Measurements from ENCODE around the gene ENTPD8.

The ENTPD8 gene, protein sequence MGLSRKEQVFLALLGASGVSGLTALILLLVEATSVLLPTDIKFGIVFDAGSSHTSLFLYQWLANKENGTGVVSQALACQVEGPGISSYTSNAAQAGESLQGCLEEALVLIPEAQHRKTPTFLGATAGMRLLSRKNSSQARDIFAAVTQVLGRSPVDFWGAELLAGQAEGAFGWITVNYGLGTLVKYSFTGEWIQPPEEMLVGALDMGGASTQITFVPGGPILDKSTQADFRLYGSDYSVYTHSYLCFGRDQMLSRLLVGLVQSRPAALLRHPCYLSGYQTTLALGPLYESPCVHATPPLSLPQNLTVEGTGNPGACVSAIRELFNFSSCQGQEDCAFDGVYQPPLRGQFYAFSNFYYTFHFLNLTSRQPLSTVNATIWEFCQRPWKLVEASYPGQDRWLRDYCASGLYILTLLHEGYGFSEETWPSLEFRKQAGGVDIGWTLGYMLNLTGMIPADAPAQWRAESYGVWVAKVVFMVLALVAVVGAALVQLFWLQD

DNA sequence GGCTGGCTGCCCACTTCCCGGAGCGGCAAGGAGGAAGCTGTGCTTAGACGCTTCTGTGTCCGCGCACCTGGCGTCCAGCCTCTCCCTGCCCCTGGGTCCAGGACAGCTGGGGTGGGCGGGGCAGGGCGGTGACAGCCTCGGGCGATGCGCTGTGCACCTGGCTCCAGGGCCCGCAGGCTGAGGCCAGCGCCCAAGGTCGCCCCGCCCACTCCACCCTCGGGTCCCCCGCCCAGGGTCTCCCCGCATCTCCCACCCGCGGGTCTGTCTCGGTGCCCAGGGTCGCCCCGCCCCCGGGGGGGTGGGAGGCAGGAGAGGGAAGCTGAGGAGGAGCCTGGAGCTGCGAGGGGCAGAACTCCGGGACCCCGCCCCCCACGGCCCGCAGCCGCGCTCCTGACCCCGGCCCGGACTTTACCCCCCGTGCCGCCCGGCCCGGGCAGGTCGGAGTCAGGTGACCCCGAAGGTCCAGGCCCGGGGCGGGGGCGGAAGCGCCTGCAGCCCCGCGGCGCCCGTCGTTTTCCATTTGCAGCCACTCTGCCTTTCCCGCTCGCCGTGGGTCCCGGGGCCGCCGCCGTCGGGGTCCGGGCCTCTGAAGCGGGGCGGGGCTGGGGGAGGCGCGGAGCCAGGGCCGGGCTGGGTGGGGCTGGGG is at the start of gene ENTPD8:
Gene ENTPD8 (minus strand): TSS at position 69 of the 646 bp plus-strand sequence. CDS start 3,072 bp downstream, outside the sequence.
- no peak for FAIRE-seq
- DNase-seq (ENCODE audit: low spot score), result no peak

DNA sequence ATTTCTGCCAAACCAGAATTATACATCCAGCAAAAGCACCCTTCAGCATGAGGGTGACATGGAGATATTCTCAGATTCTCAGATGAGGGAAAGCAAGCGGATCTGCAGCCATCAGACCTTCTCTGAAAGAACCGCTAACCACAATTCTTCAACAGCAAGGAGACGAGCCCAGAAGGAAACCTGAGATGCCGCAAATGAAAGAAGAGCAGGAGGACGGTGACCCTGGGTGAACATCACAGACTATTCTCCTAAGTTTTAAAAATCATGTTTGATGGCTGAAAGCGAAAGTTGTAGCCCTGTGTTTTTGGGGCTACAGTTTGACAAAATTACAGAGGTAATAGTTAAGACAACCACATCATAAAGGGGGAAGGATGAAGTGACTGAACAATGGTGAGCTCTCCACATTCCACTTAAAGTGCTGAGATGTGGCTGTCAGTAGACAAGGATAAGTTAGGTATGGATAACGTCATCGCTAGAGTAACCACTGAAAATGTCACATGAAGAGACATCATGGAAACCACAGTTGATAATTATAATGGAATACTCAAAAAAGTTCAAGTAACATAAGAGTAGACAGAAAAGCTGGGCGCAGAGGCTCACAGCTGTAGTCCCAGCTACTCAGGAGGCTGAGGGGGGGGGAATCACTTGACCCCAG is 49.5 kb upstream of the ENTPD8 start:
- DNase-seq (ENCODE audit: low spot score) (no peak), FAIRE-seq (no peak)

DNA sequence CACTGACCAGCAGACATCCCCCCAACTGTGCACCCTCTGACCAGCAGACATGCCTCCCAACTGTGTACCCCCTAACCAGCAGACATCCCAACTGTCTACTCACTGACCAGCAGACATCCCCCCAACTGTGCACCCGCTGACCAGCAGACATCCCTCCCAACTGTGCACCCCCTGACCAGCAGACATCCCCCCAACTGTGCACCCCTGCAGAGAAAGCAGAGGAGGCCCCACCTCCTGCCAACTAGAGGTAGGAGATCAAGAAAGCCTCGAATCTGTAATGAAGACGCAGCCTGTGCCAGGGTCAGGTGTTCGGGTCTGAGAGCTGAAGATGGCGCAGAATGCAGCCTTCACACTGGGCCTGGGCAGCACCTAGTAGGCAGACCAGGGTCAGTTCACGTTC is 47.7 kb upstream of the ENTPD8 start:
- FAIRE-seq (no peak), DNase-seq (ENCODE audit: low spot score) (no peak)

DNA sequence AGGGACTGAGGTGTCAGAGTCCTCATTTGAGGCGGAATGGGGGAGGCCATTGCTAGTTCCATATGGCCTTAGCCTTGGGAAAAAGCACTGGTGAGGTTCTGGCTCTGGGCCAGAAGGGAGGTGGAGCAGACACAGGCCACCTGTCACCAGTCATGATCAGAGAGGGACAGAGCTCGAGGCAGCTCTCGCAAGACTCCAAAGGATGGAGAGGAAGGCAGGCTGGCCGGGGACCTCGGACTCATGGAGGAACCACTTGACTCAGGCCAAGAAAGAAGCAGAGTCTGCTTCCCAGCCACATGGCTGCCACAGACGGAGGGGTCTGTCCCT is 47.1 kb upstream of the ENTPD8 start:
- FAIRE-seq (no peak), DNase-seq (ENCODE audit: low spot score) (no peak)

DNA sequence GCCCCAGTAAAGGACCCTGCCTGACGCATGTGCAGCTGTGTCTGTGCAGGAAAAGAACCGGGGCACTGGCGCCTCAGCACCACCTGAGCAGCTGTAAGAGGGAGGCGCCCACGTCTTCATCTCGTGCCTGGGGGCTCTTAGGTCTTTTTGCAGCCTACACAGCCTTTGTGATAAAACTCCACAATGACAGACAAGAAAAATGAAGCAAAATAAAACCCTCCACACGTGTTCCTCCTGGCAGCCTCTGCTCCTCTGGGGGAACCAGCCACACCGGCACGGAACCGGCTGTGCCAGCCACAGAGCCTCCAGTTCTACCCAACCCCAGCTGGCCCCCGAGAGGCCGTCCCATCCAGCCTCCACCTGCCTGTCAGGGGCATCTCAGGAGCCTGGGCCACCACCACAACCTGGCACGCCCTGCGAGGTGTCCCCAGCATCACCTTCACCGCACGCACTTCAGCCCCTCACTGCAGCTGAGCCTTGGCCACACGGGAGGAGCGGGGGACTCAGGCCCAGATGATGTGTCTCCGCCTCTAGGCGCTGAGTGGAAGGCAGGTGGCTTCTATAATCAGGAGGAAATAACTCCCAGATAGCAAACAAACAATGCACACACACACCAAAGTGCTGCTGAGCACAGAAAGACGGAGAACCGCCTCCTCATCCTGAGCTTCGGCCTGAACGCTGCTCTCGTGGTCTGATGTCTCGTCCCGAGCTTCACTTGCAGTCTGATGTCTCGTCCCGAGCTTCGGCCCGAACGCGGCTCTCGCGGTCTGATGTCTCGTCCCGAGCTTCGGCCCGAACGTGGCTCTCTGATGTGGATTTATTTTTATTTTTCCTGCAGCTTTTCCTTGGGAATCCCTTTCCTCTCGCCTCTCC is 46.5 kb upstream of the ENTPD8 start:
- FAIRE-seq (no peak), DNase-seq (ENCODE audit: low spot score) (no peak)

DNA sequence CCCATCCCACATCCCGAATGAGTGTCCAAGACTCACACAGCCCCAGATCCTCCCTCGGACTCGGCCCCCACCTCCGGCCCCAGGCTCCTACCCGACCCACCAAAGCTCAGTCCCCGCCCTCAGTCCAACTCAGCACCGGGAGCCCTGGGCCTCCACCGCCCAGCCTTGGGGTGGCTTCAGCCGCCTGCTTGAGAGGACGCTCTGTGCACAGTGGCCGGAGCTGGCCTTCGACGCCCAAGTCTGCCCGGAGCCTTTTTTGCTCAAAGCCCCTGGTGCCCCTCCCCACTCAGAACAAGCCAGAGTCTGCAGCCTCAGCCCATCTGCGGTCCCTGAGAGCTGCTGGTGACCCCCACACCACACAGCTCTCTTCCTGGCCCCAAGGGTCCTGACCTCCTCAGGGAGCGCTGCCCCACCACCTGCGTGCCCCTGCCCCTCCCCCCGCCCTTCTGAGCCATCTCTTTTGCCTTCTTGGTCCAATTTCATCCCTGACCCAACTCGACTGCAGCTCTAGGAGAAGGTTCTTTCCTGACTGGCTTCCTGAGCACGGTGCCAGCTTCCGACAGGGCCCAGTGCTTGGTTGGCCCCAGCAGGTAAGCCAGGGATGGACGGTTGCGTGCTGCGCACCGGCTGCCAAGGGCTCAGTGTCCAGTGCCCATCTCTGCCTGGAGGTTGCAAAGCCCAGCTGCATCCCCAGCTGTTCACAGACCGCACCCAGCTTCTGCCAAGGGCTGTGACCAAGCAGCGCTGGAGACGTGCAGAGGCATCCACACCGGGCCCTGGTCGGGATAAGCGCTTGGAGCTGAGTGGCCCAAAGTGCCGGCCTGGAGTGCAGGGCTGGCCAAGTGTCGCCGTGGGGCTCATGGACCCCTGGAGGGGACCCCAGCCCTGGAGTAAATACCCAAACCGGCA is 45.6 kb upstream of the ENTPD8 start:
- FAIRE-seq, result no peak
- DNase-seq (ENCODE audit: low spot score), result no peak

DNA sequence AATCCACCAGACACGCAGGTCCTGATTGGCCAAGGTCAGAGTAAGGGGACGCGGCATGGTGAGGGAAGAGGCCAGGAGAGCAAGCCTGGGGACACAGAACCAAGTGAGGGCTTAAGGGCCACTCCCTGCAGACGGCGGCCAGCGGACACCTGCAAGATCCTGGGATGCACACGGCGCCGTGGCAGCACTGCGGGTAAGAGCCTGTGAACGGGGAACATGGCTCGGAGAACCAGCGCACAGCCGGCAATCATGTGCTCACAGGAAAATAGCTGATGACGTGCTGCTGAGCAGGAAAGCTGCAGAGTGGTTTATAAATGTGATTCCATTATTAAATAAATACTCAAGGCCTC is 45.0 kb upstream of the ENTPD8 start:
- no peak for FAIRE-seq
- DNase-seq (ENCODE audit: low spot score), result no peak

DNA sequence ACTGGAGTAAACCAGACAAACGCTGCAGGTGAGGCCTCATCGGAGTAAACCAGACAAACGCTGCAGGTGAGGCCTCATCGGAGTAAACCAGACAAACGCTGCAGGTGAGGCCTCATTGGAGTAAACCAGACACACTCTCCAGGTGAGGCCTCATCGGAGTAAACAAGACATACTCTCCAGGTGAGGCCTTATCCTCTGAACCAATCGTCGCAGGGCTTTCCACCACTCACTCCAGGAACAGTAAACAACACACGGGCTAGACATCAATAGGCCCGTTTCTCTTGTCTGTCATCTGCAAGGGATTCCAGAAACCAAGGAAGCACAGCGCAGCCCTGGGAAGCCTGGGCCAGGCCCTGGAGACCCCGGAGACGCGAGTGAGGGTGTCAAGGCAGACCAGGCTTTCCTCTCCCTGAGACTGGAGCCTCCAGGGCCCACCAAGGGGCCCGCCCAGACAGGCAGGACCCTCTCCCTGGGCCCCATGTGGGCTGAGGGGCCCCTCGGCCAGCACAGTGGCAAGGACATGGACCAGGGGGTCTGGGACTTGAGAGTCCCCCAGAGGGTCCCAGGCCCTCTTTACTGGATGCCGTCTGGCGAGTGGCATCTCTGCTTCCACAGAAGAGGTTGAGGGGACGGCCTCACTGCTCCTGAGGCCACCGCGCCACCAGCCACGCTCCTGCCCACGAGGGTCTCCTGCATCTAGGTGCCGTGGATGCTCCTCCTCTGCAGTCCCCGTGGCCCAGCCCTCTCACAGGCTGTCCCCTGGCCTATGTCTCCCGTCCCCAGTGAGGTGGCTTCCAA is 44.4 kb upstream of the ENTPD8 start:
- DNase-seq (ENCODE audit: low spot score) (no peak), FAIRE-seq (no peak)

DNA sequence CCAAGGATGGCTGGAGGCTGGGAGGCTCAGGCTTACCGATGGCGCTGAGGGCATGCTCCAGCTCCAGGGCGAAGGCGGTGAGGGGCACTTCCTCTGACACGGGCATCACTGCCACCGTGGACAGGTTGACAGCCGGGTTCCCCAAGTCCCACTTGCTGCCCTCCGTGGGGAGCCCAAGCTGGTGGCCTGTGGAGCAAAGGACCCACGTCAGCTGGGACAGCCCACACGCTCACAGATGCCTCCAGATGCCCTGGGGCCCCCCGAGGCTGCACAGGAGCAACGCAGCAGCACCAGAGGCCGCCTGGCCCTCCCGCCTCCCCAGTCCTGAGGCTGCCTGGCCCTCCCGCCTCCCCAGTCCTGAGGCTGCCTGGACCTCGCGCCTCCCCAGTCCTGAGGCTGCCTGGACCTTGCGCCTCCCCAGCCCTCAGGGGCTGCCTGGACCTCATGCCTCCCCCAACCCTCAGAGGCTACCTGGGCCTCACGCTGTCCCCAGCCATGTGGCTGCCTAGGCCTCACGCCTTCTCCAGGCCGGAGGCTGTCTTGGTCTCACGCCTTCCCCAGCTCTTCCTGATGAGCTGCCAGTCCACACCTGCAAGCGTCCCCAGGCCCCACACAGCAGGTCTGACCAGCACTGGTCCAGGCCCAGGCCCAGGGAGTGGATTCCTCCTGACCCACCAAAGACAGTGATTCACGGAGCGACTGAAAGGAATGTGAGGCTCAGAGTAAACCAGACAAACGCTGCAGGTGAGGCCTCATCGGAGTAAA is 43.6 kb upstream of the ENTPD8 start:
- no peak for FAIRE-seq
- DNase-seq (ENCODE audit: low spot score), result no peak

DNA sequence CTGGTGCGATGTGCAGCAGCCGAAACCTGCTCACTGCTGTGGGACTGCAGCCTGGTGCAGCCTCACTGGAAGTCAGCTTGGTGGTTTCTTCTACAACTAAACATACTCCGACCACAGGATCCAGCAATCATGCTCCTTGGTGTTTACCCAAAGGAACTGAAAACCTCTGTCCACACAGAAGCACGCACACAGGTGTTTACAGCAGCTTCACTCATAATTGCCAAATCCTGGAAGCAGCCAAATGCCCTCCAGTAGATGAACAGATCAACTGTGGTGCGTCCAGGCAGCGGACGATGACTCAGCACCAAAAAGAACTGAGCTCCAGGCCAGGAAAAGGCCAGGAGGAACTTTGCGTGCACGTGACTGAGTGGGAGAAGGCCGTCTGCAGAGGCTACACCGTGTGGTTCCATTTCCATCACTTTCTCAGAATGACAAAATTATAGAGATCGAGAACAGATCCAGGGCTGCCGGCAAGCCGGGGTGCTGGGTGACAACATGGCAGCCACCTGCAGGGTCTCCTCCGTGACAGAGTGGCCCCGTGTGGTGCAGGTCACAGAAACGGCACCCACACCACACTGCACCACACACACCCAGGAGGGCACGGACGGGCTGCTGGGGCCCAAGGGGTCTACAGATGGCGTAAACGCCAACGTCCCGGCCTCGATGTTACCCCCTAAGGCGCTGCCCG is 41.1 kb upstream of the ENTPD8 start:
- FAIRE-seq (no peak), DNase-seq (ENCODE audit: low spot score) (peak; percentile 20)

DNA sequence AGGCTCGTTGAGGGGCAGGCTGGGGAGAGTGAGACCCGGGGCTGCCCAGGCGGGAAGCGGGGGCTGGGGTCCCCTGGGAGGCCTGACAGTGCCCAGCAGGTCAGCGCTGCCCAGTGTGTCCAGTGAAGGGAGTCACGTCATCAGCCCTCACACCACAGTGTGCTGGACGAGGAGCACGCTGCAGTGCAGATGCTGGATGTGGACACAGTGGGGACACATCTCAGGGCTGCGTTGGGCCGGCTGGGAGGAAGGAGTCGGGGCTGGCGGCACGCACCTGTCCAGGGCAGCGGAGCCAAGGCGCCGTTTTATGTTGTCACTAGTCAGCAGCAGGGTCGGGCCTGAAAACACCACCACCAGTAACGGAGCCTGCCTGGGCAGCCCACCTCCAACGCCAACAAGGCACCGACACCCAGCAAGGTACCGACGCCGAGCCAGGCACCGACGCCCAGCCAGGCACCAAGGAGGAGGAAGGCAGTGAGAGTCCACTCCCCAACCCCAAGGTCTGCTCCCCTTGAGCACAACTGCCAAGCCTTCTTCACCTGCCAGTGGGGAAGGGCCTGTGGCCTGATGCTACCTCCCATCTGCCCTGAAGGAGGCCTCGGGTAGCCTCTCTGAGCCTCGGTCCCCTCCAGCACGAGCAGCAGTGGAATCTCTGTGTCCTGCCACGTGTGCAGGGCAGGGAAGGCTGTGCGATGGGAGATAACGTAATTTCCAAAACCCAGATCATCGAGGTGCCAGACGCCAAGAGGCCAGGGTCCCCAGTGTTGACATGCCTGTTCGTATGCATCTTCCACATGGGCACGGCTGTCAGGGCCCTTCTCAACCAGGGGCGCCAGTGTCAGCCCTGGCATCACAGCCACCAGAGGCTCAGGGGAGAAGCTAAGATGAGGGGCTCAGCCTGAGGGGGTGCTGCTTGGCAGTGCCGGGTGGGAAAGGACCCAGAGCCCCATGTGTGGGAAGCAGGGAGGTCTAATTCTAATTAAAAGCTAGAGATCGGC is 39.8 kb upstream of the ENTPD8 start:
- DNase-seq (ENCODE audit: low spot score) (no peak), FAIRE-seq (no peak)

DNA sequence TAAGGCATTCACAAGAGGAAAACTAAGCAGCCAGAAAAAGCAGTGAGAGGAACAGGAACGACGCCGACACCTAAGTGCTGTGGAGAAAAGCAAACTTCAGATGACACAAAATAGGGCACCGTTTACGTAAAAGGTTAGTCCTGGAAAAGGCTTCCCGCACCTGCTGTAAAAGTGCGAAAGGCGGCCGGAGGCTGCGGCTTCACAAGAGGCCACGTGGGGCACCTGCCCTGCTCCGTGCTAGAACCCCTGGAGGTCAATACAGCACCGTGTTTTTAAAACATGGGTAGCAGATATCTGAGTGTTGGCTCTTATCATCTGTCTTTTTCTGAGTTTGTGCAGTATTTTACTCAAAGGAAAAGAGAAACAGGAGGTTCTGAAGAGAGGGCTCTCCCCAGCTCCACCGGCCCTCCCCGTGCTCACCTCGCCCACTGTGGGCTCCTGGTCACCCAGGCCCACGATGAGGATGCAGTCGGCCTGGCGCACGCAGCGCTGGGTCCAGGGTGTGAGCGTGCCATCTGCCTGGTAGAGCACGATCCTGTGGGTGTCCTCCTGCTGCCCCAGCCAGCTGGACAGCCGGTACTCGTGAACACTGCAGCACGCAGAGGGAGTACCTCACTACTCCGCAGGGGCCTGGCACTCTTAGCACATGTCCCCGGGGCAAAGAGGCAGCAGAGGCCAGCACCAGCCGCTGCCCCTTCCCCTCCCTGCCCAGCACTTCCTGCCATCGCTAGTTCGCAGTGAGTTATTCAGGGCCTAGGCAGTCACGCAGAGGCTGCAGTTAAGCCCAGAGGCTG is 38.9 kb upstream of the ENTPD8 start:
- no peak for FAIRE-seq
- no peak for DNase-seq (ENCODE audit: low spot score)

DNA sequence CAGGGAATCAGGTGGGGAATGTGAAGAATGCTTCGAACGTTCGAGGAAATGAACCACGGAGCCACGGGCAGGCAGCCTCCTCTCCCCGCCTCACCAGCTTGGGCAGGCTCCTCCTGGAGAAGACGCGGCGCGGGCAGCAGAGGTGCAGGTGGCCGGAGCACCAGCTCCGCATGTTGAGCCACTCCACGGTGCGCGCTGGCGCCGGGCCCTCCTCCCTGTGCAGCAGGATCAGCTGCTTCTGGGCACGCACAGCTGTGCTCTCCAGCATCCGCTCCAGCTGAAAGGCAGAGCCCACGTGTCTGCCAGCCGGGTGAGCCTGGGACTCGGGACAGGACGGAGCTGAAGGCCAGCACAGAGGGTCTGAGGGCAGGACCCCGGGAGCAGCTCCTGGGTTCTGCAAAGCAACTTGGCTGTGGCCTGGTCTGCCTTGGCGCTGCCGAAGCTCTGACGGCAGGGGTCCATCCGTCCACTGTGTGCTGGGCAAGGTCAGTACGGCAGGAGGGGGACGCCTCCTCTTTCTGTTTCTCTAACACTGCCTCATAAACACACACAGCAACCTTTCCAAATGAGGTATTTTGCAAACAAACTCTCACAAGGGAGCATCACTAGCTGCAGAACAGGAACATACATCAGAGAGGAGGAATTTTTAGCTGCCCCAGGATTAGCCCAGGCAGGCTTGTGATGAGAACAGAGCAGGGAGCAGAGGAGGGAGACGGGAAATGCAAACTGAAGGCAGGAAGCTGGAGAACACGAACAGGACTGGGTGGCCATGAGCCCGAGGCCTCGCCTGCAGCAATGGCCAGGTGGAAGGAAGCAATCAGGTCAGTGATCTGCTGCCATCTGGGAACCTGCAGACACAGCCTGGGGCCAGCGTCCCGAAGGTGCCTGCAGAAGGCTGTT is 38.1 kb upstream of the ENTPD8 start:
- FAIRE-seq, result no peak
- DNase-seq (ENCODE audit: low spot score), result no peak

DNA sequence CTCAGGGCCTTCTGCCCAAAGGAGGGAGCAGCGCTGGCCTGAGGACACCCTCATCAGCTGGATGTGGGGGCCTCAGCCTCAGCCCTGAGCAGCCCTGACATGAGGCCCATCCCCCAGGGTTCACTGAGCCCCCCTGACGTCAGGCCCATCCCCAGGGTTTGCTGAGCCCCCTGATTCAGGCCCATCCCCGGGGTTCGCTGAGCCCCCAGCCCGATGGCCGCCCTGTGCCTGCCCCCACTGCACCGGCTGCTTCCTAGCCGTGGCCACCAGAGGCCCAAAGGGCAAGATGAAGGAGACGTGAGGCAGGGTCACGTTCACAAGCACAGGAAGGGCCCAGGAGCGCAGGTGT is 37.4 kb upstream of the ENTPD8 start:
- no peak for FAIRE-seq

More for the DNA sequence above, 37.4 kb upstream of the ENTPD8 start:
- DNase-seq (ENCODE audit: low spot score), result no peak

All from RCC 7860 (cell line).